Measurements from ENCODE around the gene EGFR. TPM values are rescaled to one million over a fixed set of nuclear protein-coding genes. Genes with fewer than 3 reads are reported as not detected.

Gene EGFR
- polyA plus RNA-seq, 1 donor from 2014 or later = 0.22 TPM

DNA sequence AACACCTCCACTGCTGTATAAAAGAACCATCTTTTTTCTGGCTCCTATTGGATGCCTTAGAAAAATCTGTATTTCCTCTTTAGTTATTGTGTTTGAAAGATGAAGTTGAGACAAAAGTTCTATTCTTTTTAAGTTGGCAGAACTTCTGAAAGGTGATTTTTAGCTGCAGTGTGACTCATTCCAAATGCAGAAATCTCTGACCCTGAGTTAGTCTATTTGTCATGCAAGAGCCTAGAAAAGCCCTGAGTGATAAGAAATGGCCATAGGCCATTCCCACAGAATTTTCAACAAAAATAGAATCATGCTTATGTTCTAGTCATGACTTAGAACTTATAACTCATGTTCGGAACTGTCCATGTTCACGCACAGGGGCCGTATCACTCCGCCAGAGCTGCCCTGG is 89.1 kb downstream of the EGFR start:
- TF ChIP-seq, protein P1, sequence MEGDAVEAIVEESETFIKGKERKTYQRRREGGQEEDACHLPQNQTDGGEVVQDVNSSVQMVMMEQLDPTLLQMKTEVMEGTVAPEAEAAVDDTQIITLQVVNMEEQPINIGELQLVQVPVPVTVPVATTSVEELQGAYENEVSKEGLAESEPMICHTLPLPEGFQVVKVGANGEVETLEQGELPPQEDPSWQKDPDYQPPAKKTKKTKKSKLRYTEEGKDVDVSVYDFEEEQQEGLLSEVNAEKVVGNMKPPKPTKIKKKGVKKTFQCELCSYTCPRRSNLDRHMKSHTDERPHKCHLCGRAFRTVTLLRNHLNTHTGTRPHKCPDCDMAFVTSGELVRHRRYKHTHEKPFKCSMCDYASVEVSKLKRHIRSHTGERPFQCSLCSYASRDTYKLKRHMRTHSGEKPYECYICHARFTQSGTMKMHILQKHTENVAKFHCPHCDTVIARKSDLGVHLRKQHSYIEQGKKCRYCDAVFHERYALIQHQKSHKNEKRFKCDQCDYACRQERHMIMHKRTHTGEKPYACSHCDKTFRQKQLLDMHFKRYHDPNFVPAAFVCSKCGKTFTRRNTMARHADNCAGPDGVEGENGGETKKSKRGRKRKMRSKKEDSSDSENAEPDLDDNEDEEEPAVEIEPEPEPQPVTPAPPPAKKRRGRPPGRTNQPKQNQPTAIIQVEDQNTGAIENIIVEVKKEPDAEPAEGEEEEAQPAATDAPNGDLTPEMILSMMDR (IDR thresholded peaks at IDR 0.05; ENCODE audit: poor library complexity, severe bottlenecking) = no peak
- TF ChIP-seq, protein P2, sequence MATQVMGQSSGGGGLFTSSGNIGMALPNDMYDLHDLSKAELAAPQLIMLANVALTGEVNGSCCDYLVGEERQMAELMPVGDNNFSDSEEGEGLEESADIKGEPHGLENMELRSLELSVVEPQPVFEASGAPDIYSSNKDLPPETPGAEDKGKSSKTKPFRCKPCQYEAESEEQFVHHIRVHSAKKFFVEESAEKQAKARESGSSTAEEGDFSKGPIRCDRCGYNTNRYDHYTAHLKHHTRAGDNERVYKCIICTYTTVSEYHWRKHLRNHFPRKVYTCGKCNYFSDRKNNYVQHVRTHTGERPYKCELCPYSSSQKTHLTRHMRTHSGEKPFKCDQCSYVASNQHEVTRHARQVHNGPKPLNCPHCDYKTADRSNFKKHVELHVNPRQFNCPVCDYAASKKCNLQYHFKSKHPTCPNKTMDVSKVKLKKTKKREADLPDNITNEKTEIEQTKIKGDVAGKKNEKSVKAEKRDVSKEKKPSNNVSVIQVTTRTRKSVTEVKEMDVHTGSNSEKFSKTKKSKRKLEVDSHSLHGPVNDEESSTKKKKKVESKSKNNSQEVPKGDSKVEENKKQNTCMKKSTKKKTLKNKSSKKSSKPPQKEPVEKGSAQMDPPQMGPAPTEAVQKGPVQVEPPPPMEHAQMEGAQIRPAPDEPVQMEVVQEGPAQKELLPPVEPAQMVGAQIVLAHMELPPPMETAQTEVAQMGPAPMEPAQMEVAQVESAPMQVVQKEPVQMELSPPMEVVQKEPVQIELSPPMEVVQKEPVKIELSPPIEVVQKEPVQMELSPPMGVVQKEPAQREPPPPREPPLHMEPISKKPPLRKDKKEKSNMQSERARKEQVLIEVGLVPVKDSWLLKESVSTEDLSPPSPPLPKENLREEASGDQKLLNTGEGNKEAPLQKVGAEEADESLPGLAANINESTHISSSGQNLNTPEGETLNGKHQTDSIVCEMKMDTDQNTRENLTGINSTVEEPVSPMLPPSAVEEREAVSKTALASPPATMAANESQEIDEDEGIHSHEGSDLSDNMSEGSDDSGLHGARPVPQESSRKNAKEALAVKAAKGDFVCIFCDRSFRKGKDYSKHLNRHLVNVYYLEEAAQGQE (IDR thresholded peaks at IDR 0.05; ENCODE audit: borderline replicate concordance) = no peak
- TF ChIP-seq SMC3 (conservative IDR thresholded peaks at IDR 0.05; ENCODE audit: poor library complexity) (no peak), POLR2AphosphoS5 (IDR thresholded peaks at IDR 0.05) (no peak), EZH2 (IDR thresholded peaks at IDR 0.05; ENCODE audit: borderline replicate concordance, insufficient read depth, low read length, poor library complexity, severe bottlenecking) (no peak), EP300 (conservative IDR thresholded peaks at IDR 0.05; ENCODE audit: poor library complexity, severe bottlenecking) (no peak), TAF1 (IDR thresholded peaks at IDR 0.05; ENCODE audit: low read depth) (no peak), RAD21 (conservative IDR thresholded peaks at IDR 0.05) (no peak), MXI1 (conservative IDR thresholded peaks at IDR 0.05; ENCODE audit: poor library complexity, severe bottlenecking) (no peak)
- Histone ChIP-seq H3K9ac (ENCODE audit: low read length) (no peak overlapping the region), H3K36me3 (ENCODE audit: insufficient read depth, low read length) (no peaks in the 10 kb centered on the region), H3K9me3 (ENCODE audit: low read length) (no peaks in the 10 kb centered on the region), H3K4me2 (ENCODE audit: low read length) (no peak overlapping the region), H3K27me3 (ENCODE audit: insufficient read depth, low read depth, low read length) (no peaks in the 10 kb centered on the region), H3F3A (ENCODE audit: insufficient read depth, low read length, poor library complexity, severe bottlenecking) (no peaks in the 10 kb centered on the region), H2AFZ (ENCODE audit: low read depth, low read length) (no peak overlapping the region), H3K9me2 (ENCODE audit: insufficient read depth, low read length) (no peaks in the 10 kb centered on the region), H3K79me2 (replicated peaks; ENCODE audit: insufficient read depth, low read length) (no peaks in the 10 kb centered on the region), H3K27ac (ENCODE audit: low read length) (no peak overlapping the region), H4K20me1 (ENCODE audit: insufficient read depth) (no peaks in the 10 kb centered on the region), H3K4me3 (ENCODE audit: low read length) (no peak overlapping the region)

DNA sequence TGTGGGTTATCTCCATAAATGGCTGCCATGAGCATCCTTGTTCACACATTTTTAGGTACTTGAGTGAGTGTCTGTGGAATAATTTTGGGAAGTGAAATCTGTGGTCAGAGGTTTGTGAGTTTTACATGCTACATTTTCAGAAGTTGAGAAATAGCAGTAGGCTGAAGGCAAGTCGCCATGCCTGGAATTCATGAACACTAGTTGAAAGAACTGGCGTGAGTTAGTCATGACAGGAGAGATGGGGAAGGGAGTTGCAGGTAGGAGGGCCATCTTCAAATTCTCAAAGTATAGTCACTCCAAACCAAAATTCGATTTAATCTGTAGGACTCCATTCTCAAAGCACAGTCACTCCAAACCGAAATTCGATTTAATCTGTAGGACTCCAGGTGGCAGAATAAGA is 89.6 kb downstream of the EGFR start:
- H3K79me2 ChIP-seq (replicated peaks; ENCODE audit: insufficient read depth, low read length) = no peaks in the 10 kb centered on the region
- no peaks in the 10 kb centered on the region for H3K36me3 ChIP-seq (ENCODE audit: insufficient read depth, low read length)
- H2AFZ ChIP-seq (ENCODE audit: low read depth, low read length) = no peak overlapping the region
- H3K4me3 ChIP-seq (ENCODE audit: low read length) = no peak overlapping the region
- no peaks in the 10 kb centered on the region for H3F3A ChIP-seq (ENCODE audit: insufficient read depth, low read length, poor library complexity, severe bottlenecking)
- no peak overlapping the region for H3K9ac ChIP-seq (ENCODE audit: low read length)
- H3K27me3 ChIP-seq (ENCODE audit: insufficient read depth, low read depth, low read length) = no peaks in the 10 kb centered on the region
- no peak overlapping the region for H3K27ac ChIP-seq (ENCODE audit: low read length)
- TF ChIP-seq RAD21 (conservative IDR thresholded peaks at IDR 0.05) (no peak), EP300 (conservative IDR thresholded peaks at IDR 0.05; ENCODE audit: poor library complexity, severe bottlenecking) (no peak), MXI1 (conservative IDR thresholded peaks at IDR 0.05; ENCODE audit: poor library complexity, severe bottlenecking) (no peak), TAF1 (IDR thresholded peaks at IDR 0.05; ENCODE audit: low read depth) (no peak), EZH2 (IDR thresholded peaks at IDR 0.05; ENCODE audit: borderline replicate concordance, insufficient read depth, low read length, poor library complexity, severe bottlenecking) (no peak), SMC3 (conservative IDR thresholded peaks at IDR 0.05; ENCODE audit: poor library complexity) (no peak), POLR2AphosphoS5 (IDR thresholded peaks at IDR 0.05) (no peak)
- TF ChIP-seq, protein P1 (IDR thresholded peaks at IDR 0.05; ENCODE audit: poor library complexity, severe bottlenecking) = no peak
- TF ChIP-seq, protein P2 (IDR thresholded peaks at IDR 0.05; ENCODE audit: borderline replicate concordance) = no peak
- H3K9me2 ChIP-seq (ENCODE audit: insufficient read depth, low read length) = no peaks in the 10 kb centered on the region
- no peak overlapping the region for H3K4me2 ChIP-seq (ENCODE audit: low read length)
- H4K20me1 ChIP-seq (ENCODE audit: insufficient read depth) = no peaks in the 10 kb centered on the region
- H3K9me3 ChIP-seq (ENCODE audit: low read length) = no peaks in the 10 kb centered on the region

Data from neural cell (in vitro differentiated cells).